Medulla oblongata (tissue), 1 donor: ENCODE data around the gene WDR62.
A peak's percentile ranks its signal among the peaks of the same experiment; 100 is the strongest.

Experiments
- DNase-seq: peaks from one replicate; pipeline ENCODE4 v3.0.0-alpha.2; 2015; ENCODE audit errors: extremely low spot score

The WDR62 gene

GRCh38 chr19:36073121-36073876, 18.6 kb downstream of the WDR62 start:
- no peak for DNase-seq

GRCh38 chr19:36079389-36079945, 24.8 kb downstream of the WDR62 start:
- DNase-seq = no peak

- peak; percentile 92 for DNase-seq
Observed at GRCh38 chr19:36081385-36081784, 26.7 kb downstream of the WDR62 start.

GRCh38 chr19:36081894-36082293, 27.2 kb downstream of the WDR62 start:
- DNase-seq = no peak

GRCh38 chr19:36082916-36083315, 28.2 kb downstream of the WDR62 start:
- DNase-seq = no peak

- no peak for DNase-seq
Observed at GRCh38 chr19:36084231-36085009, 29.7 kb downstream of the WDR62 start.

GRCh38 chr19:36086326-36086725, 31.6 kb downstream of the WDR62 start:
- no peak for DNase-seq

GRCh38 chr19:36089847-36090246, 35.1 kb downstream of the WDR62 start:
- DNase-seq = no peak

- no peak for DNase-seq
Observed at GRCh38 chr19:36090910-36091695, 36.4 kb downstream of the WDR62 start.

- no peak for DNase-seq
Observed at GRCh38 chr19:36092566-36092965, 37.9 kb downstream of the WDR62 start.

- no peak for DNase-seq
Observed at GRCh38 chr19:36093146-36093662, 38.5 kb downstream of the WDR62 start.

- peak; percentile 62 for DNase-seq
Observed at GRCh38 chr19:36093687-36094086, 39.0 kb downstream of the WDR62 start.

- peak; percentile 97 for DNase-seq
Observed at GRCh38 chr19:36097036-36097435, 42.3 kb downstream of the WDR62 start.

- no peak for DNase-seq
Observed at GRCh38 chr19:36099166-36099785, 44.6 kb downstream of the WDR62 start.

GRCh38 chr19:36100476-36100875, 45.8 kb downstream of the WDR62 start:
- DNase-seq = peak; percentile 18

- DNase-seq = no peak
Observed at GRCh38 chr19:36101550-36102327, 47.0 kb downstream of the WDR62 start.

- DNase-seq = no peak
Observed at GRCh38 chr19:36103040-36103626, 48.4 kb downstream of the WDR62 start.

- no peak for DNase-seq
Observed at GRCh38 chr19:36103842-36104552, 49.3 kb downstream of the WDR62 start.

GRCh38 chr19:36106441-36106840, 51.7 kb downstream of the WDR62 start:
- DNase-seq = no peak
